Neutrophil (primary cell): Measurements from ENCODE around the gene VAT1.

ENCODE experiments used
- H3K27ac ChIP-seq: fragments of 200-600 bp; sonication (generic); 2 replicates; pipeline ENCODE4 v1.5.1; 2016; ENCODE audit warnings: mild to moderate bottlenecking, moderate library complexity
- H3K27me3 ChIP-seq: fragments of 200-600 bp; sonication (generic); 2 replicates; pipeline ENCODE4 v1.6.0; 2016; ENCODE audit warnings: mild to moderate bottlenecking
- H3K36me3 ChIP-seq: fragments of 200-600 bp; sonication (generic); 2 replicates; pipeline ENCODE4 v1.5.1; 2017
- H3K4me1 ChIP-seq, 2 experiments: fragments of 200-600 bp in 1 of 2; sonication (generic) in 1 of 2; 1 replicate in 1 of 2; 2 replicates in 1 of 2; pipeline versions ENCODE4 v1.5.1 to v1.6.1; 2013 to 2016; ENCODE audit warnings: low read depth in 1 of 2, low read length in 1 of 2, mild to moderate bottlenecking in 1 of 2, moderate library complexity in 1 of 2; ENCODE audit not compliant: control insufficient read depth in 1 of 2, insufficient read depth in 1 of 2
- H3K4me3 ChIP-seq, 2 experiments: fragments of 200-600 bp in 1 of 2; sonication (generic) in 1 of 2; 1 replicate in 1 of 2; 2 replicates in 1 of 2; pipeline ENCODE4 v1.5.1; 2013 to 2016; ENCODE audit warnings: low read depth in 1 of 2, low read length in 1 of 2, mild to moderate bottlenecking in 1 of 2, moderate library complexity in 1 of 2
- H3K9me3 ChIP-seq: fragments of 200-600 bp; sonication (generic); 2 replicates; pipeline ENCODE4 v1.5.1; 2016
- CTCF ChIP-seq: fragments of 200-600 bp; sonication (generic); IDR thresholded peaks from 2 replicates; pipeline ENCODE4 v1.5.1; 2016; ENCODE audit warnings: antibody characterized with exemption

VAT1 gene

GRCh38 chr17:43025766-43026537, 3.8 kb upstream of the VAT1 start:
- Histone ChIP-seq H3K27me3 (peaks cover 28% of the 10 kb centered on the region), H3K27ac (no peak overlapping the region), H3K4me1 (peaks cover 28 to 29% of the 10 kb centered on the region in 2 experiments), H3K4me3 (no peak overlapping the region), H3K36me3 (no peaks in the 10 kb centered on the region), H3K9me3 (no peaks in the 10 kb centered on the region)
- no peak for TF ChIP-seq CTCF

GRCh38 chr17:43025290-43025657, 3.1 kb upstream of the VAT1 start:
- no peaks in the 10 kb centered on the region for H3K36me3 ChIP-seq
- H3K4me1 ChIP-seq = peaks cover 34 to 36% of the 10 kb centered on the region in 2 experiments
- TF ChIP-seq CTCF = no peak
- no peaks in the 10 kb centered on the region for H3K9me3 ChIP-seq
- peaks cover 28% of the 10 kb centered on the region for H3K27me3 ChIP-seq
- H3K4me3 ChIP-seq = peak overlapping the region in 1 of 2 experiments; percentile 63
- H3K27ac ChIP-seq = no peak overlapping the region

GRCh38 chr17:43024407-43025289, 2.5 kb upstream of the VAT1 start, which contains the start of gene RND2:
Gene RND2, plus strand, starts transcription at chr17:43025231. Its CDS starts 117 bp downstream, at chr17:43025348.
- peak; percentile 14 for TF ChIP-seq CTCF
- Histone ChIP-seq H3K4me3 (peak within 1 kb of the TSS; percentile 63), H3K36me3 (no peaks in the 10 kb centered on the region), H3K27me3 (peaks cover 28% of the 10 kb centered on the region), H3K9me3 (no peaks in the 10 kb centered on the region), H3K4me1 (peaks cover 40 to 42% of the 10 kb centered on the region in 2 experiments), H3K27ac (peak within 1 kb of the TSS; percentile 59)

GRCh38 chr17:43020789-43021740, 1.1 kb downstream of the VAT1 start:
- Histone ChIP-seq H3K9me3 (no peaks in the 10 kb centered on the region), H3K4me3 (peak overlapping the region; percentile 92), H3K36me3 (peaks cover 7% of the 10 kb centered on the region), H3K4me1 (peaks cover 61% of the 10 kb centered on the region in 2 experiments), H3K27me3 (peaks cover 21% of the 10 kb centered on the region), H3K27ac (peak overlapping the region; percentile 69)
- TF ChIP-seq CTCF = no peak
